ENCODE data around the gene CYTH2.

CYTH2 gene

GRCh38 chr19:48452289-48453190 is 16.6 kb upstream of the CYTH2 start:
- no peak for DNase-seq (ENCODE audit: low read depth, low spot score)

- no peak for DNase-seq (ENCODE audit: low read depth, low spot score)
These were observed 14.9 kb upstream of the CYTH2 start for GRCh38 chr19:48454150-48454730.

- DNase-seq (ENCODE audit: low read depth, low spot score): no peak
These were observed 13.8 kb upstream of the CYTH2 start, which contains the start of gene KCNJ14 for GRCh38 chr19:48455171-48455907. KCNJ14 (plus strand) TSS chr19:48455574; CDS start chr19:48461725, 6,151 bp downstream.

GRCh38 chr19:48455908-48456562 is 13.1 kb upstream of the CYTH2 start:
- DNase-seq (ENCODE audit: low read depth, low spot score): no peak

GRCh38 chr19:48456864-48457263 is 12.3 kb upstream of the CYTH2 start:
- no peak for DNase-seq (ENCODE audit: low read depth, low spot score)

GRCh38 chr19:48458016-48458415 is 11.2 kb upstream of the CYTH2 start:
- no peak for DNase-seq (ENCODE audit: low read depth, low spot score)

GRCh38 chr19:48461651-48461981 is 7.6 kb upstream of the CYTH2 start:
- DNase-seq (ENCODE audit: low read depth, low spot score): no peak

GRCh38 chr19:48461982-48462655 is 7.0 kb upstream of the CYTH2 start:
- DNase-seq (ENCODE audit: low read depth, low spot score): no peak

- DNase-seq (ENCODE audit: low read depth, low spot score): no peak
These were observed 4.0 kb upstream of the CYTH2 start for GRCh38 chr19:48465215-48465614.

- no peak for DNase-seq (ENCODE audit: low read depth, low spot score)
These were observed 2.4 kb upstream of the CYTH2 start for GRCh38 chr19:48466561-48467325.

- DNase-seq (ENCODE audit: low read depth, low spot score): peak; percentile 100
These were observed 339 bp upstream of the CYTH2 start for GRCh38 chr19:48468772-48469288.

GRCh38 chr19:48469934-48470680 is 938 bp downstream of the CYTH2 start:
- DNase-seq (ENCODE audit: low read depth, low spot score): no peak

GRCh38 chr19:48470856-48471255 is 1.7 kb downstream of the CYTH2 start:
- no peak for DNase-seq (ENCODE audit: low read depth, low spot score)

GRCh38 chr19:48471836-48472235 is 2.7 kb downstream of the CYTH2 start:
- no peak for DNase-seq (ENCODE audit: low read depth, low spot score)

- no peak for DNase-seq (ENCODE audit: low read depth, low spot score)
These were observed 4.2 kb downstream of the CYTH2 start for GRCh38 chr19:48473161-48473966.

GRCh38 chr19:48474084-48474592 is 5.0 kb downstream of the CYTH2 start:
- no peak for DNase-seq (ENCODE audit: low read depth, low spot score)

GRCh38 chr19:48475369-48476068 is 6.3 kb downstream of the CYTH2 start:
- DNase-seq (ENCODE audit: low read depth, low spot score): no peak

- DNase-seq (ENCODE audit: low read depth, low spot score): no peak
These were observed 7.0 kb downstream of the CYTH2 start for GRCh38 chr19:48476176-48476575.

Measured in activated CD4-positive, CD25-positive, alpha-beta regulatory T cell treated with anti-CD3 and anti-CD28 coated beads, Interleukin-2, amount 50 U/mL, for 16 hours (primary cell).